Islet of Langerhans (tissue), 1 donor: ENCODE measurements around the gene IGSF21.
A peak's percentile ranks its signal among the peaks of the same experiment; 100 is the strongest.

Experiments used
- FAIRE-seq: peaks from one replicate; lab custom pipeline; 2011; peaks lifted over from hg19 to GRCh38; lab: Jason Lieb, UNC

The IGSF21 gene

DNA sequence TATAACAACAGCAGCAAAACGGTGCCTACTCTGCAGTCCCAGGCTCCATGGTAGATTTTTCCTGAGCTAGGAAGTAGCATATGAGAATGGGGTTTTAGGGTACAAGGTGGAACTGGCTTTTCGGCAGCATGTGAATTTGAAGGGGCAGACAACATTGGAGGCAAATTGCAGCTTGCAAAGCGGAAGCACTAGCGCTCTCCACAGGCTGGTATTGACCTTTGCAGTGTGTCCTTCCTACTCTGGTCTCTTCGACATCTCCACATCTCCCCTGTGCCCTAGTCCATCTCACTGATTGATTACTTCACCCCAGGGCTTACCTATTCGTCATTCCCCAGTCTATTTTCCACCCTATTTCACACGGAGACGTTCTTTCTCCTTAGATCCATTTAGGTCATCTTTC lies 13.0 kb downstream of the IGSF21 start:
- no peak for FAIRE-seq

DNA sequence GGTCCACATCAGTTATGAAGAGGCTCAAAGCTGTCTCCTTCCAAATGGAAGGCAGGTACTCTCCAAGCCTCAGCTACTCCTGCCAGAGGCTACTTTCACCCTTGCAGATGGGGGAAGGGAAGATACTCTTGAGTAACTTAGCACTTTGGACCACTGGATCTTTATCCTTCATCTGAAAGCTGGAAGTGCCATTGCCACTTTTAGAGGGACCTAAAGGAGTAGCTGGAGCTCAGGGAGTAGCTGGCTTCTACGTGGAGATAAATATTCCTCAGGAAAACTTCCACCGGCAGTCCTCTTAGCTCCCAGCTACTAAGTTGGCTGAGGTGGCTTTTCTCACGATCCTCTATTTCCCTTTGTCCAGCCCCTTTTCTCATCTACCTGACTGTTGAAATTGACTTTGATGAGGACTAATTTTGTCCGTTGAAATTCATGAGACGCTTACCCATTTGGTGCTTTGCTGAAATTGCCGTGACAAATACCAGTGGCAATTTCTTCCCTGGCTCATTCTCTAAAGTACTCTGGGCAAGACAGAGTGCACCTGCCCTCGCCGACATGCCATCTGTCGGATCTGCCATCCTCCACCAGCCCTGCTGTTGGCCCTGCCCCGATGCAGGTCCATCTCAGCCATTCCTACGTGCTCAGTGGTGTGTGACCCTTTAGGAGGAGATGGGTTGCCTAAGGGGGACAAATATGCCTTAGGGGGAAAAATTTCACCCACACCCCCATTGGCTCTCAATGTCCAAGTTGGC lies 13.6 kb downstream of the IGSF21 start:
- no peak for FAIRE-seq

DNA sequence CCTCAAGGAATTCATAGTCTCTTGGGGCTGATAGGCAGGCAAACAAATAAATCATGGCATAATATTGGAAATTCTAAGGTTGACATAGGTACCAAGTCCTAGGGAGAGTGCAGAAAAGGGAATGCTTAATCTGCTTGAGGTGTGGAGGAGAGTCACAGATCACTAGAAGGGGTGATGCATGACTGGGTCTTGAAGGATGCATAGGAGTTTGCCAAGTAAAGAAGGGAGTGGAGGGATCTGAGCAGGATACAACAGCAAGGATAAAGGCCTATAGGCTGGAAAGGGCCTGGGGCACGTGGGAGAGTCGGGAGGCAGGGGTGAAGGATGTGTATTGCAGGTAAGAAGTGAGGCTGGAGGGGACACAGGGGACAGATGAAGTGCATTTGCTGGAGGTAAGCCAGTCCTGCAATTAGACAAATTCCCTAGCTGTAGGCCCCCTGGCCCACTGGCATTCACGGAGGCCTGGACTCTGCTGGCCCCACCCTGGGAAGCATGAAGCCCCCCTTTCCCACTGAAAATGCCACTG lies 15.9 kb downstream of the IGSF21 start:
- FAIRE-seq = no peak

DNA sequence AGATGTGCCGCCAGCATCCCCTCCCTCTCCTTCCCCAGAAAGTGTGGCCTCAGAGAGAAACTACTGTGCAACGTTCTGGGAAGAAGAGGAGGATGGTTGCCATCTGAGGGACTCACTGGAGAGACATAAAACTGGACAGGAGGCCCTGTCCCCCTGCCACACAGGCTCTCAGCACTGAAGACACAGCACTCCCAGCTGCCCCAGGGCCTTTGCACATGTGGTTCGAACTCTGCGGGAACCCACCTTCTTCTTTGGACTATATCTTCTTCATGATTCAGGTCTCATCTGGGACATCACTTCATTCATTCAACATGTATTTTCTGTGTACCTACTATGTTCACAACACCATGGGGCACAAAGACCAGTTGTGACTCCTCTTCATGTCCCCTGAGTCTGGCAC lies 17.4 kb downstream of the IGSF21 start:
- no peak for FAIRE-seq

DNA sequence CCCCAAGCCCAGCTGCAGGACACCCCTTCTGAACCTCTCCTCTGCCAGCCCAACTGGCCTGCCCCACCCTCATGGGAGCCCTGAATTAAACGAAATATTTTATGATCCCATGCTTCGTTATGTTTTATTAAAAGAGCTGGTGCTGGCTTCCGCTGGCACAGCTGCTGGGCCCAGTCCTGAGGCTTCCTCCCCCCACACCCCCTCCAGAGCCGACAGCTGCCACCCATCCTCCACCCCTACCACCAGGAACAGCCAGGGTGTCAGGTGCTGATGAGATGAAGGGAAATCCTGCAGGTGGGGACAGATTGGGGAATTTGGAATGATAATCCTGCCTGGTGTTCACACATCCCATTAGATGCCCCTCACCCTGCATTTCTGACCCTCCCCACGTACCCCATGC lies 19.0 kb downstream of the IGSF21 start:
- no peak for FAIRE-seq

DNA sequence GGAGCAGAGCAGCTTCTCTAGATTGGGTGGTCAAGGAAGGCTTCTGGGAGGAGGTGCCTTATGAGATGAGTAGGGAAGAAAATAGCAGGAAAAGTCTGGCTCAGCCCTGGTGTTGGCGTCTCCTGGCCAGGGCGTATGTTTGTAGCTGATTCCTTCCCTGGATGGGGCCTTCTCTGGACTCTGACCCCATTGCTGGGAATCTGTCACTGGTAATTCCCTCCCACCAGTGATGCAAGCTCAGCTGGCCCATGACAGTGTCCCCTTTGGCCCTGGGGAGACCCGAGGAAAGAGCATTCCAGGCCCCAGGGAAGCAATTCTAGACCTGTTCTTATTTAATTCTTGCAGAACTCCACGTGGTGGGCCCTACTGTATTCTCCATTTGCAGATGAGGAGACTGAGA lies 20.7 kb downstream of the IGSF21 start:
- no peak for FAIRE-seq

DNA sequence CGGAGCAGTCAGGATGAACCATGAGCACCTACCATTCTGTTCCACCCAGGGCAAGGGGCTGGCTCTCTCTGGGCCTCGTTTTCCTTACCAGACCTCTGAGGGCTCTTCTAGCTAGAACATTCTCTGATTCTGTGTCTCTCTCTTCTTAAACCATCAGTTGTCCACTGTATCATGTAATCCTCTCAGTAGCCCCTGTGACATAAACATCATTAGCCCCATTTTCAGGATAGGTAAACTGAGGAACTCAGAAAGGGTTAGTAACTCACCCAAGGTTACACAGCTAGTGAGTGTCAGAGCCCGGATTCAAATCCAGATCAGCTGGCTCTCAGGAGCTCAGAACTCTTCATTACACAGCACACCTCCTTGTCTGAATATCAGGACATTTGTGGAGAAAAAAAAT lies 22.8 kb downstream of the IGSF21 start:
- no peak for FAIRE-seq

DNA sequence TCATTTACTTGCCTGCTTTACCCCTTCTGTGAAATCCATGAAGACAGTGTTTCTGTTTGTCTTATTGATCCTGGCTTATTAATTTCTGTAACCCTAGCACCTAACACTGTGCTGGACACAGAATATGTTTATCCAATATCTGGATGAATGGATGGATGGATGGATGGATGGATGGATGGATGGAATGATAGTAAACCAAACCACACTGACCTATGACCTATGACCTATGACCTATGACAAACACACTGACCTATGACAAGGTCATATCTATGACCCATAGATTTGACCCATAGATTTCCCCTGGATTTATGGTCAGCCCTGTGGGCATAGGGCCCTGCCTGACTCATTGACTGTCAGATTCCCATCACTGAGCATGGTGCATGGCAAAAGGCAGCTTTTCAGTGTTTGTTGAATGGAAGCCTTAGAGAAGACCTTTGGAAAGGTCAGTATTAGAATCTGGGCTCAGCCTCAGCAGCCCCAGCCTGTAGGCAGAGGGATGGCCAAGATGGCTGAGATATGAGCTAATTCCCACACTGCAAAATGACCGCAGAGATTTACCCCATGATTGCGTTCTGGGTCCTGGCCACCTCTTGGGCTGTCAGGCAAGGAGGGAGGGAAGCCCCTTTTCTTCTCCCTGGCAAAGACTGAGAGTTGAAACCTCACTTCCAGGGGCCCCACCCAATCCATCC lies 24.6 kb downstream of the IGSF21 start:
- no peak for FAIRE-seq

DNA sequence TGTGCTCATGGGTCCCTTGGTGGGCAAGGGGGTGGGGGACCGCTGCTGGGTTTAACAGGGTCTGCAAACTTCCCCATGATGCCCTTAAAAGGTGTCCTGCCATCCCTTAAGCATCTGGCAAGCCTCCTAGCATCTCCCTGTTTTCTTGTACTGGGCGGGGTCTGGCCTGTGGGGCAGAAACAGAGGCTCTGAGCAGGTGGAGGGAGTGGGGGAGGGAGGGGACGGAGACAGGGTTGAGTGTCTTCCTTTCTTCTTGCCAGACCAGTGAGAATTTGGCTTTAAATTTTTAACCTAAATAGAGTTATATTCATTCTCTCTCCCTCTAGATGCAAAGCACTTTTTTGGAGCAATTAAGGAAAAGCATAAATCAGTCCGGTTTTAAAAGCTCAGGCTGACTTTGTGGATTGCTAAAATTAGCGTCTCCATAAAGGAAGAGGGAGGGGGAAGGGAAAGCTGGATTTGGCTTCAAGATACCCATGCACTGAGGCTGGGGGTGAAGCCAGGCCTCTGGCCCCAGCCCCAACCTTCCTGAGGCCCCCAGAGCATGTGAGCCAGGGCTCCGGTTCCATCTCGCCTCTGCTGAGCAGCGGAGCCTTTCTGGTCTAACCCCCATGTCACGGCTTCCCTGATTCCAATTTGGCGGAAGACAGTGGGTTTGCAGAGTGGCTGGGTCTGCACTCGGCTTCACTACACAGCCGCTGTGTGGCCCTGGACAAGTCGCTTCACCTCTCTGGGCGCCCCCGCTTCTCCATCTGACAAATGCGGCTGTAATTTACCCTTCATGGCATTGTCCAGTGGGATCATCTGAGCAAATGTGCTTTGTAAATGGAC lies 25.3 kb downstream of the IGSF21 start:
- FAIRE-seq = no peak

DNA sequence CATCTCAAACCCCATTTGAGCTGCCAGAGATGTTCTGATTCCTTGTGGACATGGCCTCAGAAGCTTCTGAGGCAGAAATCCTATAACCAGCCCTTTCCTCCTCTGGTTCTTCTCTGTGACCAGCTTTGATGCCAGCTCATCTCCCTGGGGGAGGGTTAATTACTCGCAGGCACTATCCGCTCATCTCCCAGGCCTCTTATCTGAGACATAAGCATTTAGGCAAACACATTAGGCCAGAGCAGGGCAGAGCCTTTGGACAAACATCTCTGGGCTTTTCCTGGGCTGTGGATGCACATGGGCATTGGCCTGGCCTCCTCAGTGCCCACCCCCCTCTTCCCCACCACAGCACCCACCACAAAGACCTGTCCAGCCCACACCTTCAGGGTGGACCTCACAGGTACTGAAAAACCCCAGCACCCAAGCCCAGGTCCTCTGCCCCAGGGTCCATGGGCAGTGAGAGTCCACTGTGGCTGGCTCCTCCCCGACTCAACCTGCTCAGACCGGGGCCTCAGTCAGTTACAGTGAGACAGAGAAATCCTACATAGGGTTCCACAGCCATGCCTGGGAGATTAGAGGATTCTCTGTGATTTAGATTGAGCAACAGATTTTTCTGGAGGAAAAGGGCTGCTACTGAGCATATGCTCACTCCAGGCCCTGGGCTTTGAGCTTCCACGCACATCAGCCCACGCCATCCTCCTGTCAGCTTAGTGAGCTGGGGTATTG lies 26.9 kb downstream of the IGSF21 start:
- peak; percentile 49 for FAIRE-seq

DNA sequence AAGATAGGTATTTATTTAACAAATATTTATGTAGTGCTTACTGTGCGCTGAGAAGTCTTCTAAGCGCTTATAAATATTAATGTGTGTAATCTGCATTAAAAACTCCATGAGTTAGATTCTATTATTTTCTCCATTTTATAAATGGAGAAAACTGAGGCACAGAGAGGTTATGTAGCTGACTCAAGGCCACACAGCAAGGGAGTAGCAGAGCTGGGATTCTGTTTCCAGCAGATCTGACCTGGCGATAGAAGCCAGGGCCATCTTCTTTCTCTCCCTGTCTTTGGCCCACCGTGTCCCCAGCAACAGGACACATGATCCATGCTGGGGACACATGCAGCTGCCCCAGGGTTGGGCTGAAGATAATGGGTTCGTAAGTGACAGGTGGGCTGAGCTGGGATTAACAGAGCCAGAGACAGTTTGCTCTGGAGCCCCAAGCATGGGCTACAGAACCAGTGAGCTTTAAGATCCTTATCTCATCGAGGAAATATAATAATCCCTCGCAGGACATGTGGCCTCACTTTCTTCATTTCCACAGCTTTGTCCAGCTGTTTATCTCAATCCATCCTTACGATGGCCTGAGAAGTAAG lies 30.3 kb downstream of the IGSF21 start:
- FAIRE-seq = no peak

DNA sequence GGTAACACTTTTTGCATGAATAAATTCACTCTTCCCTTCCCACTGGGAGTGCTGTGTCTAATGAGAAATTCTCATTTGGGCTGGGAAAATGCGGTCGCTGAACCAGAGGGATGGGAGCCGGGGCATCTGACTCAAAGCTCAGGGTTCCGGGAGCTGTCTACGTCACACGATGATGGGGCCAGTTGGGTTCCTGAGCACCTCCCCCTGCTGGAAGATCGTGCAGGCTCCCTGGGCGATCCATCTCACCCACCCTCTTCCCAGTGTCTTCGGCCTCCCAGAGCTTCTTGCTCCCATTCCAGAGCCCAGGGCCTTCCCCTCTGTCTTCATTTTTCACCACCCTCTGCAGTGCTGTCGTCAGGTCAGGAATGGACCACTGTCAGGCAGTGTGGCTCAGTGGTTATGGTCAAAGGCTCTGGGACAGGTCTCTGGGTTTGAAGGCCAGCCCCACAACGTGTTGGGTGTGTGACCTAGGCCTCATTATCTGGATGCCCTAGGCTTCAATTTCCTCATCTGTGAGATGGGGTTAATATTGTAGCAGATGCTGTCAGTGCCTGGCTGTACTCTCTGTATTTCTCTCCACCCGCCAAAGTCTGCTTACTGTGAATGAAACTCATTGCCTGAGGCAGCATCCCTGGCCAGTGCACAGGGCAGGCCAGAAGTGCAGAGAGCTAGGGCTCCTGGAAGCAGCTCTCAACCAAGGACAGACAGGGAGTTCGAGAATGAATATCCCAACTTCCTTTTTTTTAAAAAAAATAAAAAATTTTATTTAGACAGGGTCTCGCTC lies 31.8 kb downstream of the IGSF21 start:
- no peak for FAIRE-seq

DNA sequence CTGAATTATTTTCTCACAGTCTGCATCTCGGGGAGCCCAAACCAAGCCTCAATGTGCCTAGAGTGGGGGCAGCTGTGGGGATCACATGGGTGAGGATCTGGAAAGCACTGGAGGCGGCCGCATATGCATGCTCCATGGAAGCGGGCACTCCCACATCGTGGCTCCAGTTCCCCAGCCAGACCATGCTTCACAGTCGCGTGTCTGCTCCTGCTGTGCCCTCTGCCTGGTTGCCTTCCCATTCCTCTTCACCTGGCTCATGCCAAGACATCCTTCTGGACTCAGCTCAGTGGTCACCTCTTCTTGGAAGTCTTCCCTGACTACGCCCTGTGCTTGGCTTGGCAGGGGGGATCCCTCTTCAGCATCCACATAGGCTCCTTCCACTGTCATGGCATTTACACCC lies 32.8 kb downstream of the IGSF21 start:
- FAIRE-seq = no peak

DNA sequence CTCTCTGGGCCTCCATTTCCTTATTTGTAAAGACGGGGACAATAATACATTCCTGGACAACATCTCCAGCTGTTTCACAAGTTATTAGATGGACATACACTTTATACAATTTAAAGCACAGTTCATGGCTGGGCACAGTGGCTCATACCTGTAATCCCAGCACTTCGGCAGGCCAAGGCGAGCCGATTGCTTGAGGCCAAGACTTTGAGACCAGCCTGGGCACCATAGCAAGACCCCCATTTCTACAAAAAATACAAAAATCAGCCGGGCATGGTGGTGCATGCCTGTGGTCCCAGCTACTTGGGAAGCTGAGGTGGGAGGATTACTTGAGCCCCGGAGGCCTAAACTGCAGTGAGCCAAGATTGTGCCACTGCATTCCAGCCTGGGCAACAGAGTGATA lies 34.1 kb downstream of the IGSF21 start:
- no peak for FAIRE-seq

DNA sequence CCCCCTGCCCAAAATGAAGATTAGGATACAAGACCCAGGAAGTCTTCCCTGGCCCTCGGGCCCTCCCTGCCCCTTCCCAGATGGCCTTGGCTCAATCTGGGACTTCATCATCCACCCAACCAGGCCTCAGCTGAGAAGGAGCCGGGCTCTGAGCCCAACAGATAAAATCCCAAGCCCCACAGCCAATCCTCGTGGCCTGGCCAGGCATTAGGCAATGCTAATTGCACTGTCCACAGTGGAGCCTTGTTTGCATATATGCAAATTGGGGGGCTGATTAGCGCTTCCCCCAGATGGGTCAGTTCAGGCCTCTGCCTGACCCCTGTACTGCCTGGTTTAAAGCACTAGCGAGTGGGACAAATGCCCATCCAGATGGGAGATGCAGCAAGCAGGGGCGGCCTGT lies 34.9 kb downstream of the IGSF21 start:
- FAIRE-seq = no peak

DNA sequence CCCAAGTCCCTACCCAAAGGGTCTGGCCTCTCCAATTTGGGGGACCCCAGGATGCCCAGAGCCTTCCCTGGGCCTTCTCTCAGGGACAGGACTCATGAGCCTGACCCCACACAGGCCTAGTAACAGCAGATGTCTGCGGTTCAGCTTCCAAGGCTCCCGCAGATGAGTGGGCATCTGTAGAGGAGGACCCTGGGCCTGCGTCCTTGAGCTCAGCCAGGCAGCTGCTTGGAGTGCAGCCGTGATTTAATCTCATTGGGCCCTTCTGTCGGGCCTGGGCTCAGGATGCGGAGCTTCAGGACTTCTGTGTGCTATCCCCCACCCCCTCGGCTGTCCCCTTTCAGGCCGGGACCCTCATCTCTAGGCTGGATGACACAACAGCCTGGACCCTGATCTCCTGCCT lies 35.4 kb downstream of the IGSF21 start:
- no peak for FAIRE-seq

DNA sequence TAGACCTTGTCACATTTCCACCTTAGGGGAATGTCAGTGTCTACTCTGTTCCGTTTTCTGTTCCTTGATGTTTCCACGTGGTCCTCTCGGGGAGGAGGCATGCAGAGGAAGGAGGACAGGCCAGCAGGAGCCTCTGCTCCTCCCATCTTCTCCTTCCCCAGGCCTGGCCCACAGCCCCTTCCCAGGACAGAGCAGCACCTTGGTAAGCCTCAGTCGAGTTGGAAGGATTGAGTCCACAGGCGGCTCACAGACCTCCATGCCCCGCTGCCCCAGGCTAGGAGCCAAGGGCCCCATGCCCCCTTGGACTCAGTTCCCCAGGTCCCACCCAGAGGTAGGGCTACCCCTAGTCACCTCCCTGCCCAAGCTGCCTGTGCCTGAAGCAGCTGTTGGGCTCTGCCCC lies 36.5 kb downstream of the IGSF21 start:
- FAIRE-seq = no peak

DNA sequence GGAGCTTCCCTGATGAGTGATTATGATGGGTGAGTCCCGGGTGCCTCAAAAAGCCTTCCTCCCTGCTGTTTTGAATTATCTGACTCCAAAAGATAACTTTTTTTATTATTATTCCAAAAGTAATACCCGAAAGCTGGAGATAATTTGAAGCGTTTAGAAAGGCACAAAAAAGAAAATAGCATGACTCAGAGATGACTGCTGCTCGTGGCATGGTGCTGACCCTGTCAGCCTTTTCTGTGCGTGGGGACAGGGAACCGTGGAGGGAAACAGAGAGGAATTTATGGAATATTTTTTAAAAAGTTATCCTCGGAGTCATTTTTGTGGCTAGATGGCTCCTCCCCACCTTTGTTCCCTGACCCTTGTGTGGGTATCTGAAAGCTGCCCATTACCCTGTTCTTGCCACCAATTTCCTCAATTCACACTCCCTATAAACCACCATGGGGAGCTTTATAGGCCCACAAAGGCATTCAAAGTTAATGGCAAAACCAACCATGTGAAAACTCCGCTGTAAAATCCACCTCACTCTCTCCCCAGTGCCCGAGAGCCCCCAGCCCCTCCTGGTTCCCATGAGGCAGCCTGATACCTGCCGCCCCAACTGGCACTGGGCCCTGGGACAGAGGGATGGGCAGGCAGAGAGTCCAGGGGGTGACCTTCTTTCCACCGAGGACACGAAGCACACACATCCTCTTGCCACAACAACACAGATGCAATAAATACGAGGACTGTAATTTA lies 37.5 kb downstream of the IGSF21 start:
- no peak for FAIRE-seq

DNA sequence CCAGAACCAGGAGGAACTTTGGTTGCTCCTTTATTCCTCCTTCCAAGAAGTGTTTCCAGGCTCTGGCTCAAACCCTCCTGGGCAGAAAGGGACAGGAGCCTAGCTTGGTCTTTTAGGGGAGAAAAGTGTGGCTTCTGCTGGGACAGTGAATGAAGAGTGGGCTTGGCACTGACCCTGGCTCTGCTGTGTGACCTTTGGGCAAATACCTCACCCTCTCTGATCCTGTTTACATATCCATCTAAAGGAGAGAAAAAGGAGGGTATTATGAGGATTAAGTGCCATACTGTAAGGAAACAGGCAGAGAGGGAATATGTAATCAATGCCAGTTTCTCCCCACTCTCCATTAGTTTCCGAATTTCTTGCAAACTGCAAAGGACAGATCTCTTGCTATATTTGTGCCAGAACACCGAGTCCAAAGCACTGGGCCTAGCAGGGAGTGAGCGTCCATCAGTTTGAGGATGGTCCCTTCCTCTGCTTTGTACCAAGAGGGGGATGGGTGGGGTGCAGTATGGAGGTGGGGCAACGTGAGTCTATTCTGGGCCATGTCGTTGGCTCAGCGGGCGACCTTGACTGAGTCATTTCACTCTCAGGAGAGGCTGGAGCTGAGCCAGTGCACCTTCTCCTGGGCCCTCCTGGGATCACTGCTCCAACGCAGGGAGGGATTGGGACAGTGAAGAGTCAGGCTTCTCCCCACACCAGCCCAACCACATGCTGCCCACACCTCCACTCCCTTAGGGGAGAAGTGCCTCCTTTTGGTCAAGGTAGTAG lies 38.4 kb downstream of the IGSF21 start:
- no peak for FAIRE-seq

DNA sequence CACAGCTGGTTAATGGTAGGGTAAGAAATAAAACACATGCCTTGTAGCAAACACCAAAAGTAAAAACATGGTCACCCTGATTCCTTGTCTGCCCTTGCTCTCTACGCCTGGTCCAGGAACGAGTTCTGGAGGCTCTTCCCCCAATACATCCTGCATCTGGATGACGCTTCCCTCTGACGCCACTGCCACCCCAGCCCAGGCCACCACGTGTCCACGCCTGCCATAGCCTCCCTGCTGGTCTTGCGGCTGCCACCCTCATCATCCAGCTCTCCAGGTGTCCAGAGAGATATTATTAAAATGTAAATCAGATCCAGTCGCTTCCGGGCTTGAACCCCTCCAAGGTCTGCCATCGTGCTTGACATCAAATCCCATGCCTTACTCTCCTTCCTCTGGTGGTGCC lies 39.3 kb downstream of the IGSF21 start:
- FAIRE-seq = no peak
